GM21528 (cell line): ENCODE measurements around the gene HS3ST5.
"Not testable (repeated sequence)": the region's sequence is repeated elsewhere in the genome, so short reads cannot be mapped to it uniquely, and the experiment has no call there.

Experiments used
- ATAC-seq: cut with Tn5 transposase; IDR thresholded peaks from one replicate; pipeline ENCODE4 v1.9.1; 2021; ENCODE audit warnings: mild to moderate bottlenecking, moderate library complexity; ENCODE audit not compliant: unreplicated experiment, low FRiP score

Gene HS3ST5

GRCh38 chr6:114108119-114109002, 234.5 kb downstream of the HS3ST5 start:
- peak; percentile 70 for ATAC-seq

DNA sequence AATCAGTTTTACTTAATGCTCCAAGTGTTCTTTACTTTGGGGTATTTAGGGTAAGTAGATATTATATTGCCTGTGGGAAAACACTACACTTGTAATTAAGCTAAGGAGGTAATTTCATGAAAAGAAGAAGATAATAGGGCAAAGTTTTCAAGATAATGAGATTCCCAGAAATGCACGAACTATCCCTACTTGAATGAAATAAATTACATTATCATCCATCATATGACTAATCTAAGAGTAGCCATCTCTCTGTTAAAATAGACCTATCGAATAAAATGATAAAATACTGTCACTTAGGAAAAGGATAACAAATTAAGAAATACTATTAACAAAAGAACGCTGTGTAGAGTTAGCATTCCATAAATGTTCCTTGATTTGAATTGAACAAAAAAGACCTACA, 236.8 kb downstream of the HS3ST5 start:
- ATAC-seq = no peak

DNA sequence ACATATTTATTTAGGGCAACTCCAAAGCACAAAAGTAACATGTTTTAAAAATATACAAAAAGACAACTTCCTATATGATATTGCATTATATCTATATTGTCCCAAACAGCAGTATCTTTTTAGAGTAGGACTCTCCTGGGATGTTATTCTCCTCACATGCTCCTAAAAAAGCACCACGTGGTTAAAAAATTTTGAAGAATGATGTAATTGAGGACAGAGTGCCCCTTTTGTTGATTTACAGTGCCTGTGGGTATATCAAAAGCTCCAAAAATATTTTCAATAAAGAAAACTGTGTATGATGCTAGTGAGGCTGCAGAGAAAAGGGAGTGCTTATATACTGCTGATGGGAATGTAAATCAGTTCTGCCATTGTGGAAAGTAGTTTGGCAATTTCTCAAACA, 241.6 kb downstream of the HS3ST5 start:
- no peak for ATAC-seq

GRCh38 chr6:114100215-114100994, 242.4 kb downstream of the HS3ST5 start:
- no peak for ATAC-seq

- ATAC-seq = no peak
Observed at GRCh38 chr6:114096561-114097172, 246.2 kb downstream of the HS3ST5 start.

- no peak for ATAC-seq
Observed at GRCh38 chr6:114092943-114093342, 249.9 kb downstream of the HS3ST5 start.

DNA sequence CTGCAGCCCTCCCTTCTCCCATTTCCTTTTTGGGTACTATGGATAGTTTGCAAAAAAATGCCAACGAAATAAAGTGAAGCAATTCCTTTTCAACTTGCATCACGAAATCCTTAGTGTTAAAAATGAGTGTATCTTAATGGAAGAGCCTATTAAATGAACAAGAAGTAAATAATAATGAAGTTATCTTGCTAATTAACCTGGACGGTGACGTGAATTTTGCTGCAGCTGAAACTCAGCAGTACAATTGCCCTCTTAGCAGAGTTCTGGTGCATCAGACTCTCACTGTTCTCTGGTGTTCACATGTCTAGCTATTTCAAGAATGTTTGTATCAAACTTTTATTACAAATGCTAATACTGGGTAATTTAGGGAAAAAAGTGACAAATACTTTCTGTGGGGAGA, 252.2 kb downstream of the HS3ST5 start:
- ATAC-seq = no peak

DNA sequence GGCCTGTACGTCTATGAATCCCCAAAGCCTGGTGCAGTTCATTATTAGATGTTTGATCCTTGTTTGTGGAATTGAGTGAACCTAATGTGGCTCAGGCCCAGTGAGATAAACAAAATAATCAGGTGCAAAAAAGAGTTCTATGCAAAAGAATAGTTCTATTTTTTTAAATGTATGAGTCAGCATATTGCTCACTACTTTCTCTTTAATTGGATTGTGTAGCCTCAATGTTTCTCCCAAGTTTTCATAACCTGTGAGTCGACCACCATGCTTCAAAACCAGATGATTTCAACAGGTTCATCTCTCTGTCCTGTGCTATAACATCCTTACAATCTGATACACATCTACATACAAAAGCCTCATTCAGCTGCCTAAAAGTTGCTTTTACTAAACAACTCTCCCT, 255.3 kb downstream of the HS3ST5 start:
- no peak for ATAC-seq

GRCh38 chr6:114085211-114085610, 257.6 kb downstream of the HS3ST5 start:
- ATAC-seq = no peak

GRCh38 chr6:114084327-114084890, 258.4 kb downstream of the HS3ST5 start:
- no peak for ATAC-seq

- ATAC-seq = no peak
Observed at GRCh38 chr6:114083251-114083650, 259.6 kb downstream of the HS3ST5 start.

DNA sequence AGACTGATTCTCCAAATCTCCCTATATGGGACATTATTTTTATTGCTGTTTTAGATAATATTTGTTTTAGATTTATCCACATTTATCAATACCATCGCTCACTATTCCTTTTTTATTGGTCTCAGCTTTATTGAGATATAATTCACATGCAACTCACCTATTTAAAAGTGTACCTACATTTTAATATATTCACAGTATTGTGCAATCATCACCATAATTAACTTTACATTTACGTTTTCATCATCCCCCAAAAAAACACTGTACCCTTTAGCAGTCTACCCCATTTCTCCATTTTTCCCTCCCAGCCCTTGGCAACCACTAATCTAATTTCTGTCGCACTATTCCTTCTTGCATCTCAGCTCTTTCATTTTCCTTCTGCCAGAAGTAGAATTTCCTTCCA, 261.1 kb downstream of the HS3ST5 start:
- no peak for ATAC-seq

DNA sequence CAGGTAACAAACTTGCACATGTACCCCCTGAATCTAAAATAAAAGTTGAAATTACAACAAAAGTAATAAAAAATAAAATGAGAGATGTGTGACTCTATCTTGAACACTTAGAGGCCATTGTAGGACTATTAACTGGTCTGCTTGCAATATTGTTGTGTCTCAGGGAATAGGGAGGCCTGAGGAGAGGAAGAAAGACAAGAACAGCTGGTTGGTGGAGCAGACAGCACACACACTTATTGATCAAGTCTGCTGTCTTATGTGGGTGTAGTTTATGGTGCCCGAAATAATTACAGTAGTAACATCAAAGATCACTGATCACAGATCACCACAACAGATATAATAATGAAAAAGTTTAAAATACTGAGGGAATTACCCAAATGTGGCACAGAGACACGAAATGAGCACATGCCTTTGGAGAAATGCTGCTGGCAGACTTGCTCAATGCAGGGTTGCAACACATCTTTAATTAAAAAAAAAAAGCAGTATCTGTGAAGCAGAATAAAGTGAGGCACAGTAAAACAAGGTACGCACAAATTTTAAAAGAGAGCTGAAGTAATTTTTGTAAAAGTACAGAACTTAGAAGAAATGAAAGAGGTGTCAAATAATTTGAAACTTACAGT, 261.8 kb downstream of the HS3ST5 start:
- no peak for ATAC-seq

GRCh38 chr6:114080410-114080809, 262.4 kb downstream of the HS3ST5 start:
- not testable (repeated sequence) for ATAC-seq

DNA sequence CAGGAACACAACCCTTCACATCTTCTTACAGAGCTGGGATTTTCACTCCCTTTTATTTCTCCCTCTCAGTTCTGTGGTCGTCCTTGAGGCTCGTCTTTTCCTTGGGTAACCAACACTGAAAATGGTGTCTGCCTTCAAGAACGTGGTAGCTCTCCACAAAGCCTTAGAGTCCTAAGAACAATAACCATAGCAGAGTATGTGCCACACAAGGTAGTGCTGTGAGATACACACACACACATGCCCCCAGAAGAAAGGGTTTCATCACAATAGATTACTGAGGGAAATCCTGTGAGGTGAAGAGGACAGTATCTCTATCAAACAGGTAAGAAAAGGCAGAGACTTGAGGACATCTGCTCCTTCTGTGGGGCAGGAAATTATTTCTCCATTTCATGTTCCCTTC, 267.0 kb downstream of the HS3ST5 start:
- no peak for ATAC-seq

DNA sequence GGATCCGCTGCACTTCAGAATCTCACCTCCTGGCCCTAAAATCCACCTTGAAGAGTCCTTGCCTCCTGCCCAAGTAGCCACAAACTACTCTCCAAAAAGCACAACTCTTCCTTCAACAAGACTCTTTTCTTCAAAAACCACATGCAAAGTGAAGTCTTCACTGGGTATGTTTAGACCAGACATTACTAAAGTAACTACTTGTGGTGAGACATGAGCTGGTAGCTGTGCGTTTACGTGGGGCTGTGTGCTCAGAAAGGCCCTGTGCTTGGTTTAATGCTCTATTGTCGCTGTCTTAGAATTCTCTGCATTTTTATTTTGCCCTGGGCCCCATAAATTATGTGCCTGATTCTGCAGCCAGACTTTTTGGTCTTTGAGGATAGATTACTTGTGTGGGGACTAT, 267.5 kb downstream of the HS3ST5 start:
- ATAC-seq = no peak

- ATAC-seq = no peak
Observed at GRCh38 chr6:114068771-114069170, 274.1 kb downstream of the HS3ST5 start.

DNA sequence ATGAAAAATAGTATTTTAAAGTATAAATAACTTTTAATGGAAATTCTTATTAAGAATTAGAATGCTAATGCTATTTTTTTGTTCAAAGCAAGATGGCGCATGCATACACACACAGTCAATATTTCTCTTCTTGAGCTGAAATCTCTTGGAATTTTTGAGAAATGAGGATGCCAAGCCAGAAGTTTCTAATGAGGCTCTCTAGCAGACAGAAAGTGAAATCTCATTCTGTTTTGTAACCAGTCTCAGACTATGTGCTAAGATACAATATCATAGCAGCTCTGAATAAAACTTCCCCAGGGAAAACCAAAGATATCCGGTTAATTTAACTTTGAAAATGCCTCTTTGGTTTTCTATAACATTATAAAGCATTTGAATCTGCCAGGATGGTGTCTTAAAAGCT, 274.7 kb downstream of the HS3ST5 start:
- ATAC-seq = no peak

DNA sequence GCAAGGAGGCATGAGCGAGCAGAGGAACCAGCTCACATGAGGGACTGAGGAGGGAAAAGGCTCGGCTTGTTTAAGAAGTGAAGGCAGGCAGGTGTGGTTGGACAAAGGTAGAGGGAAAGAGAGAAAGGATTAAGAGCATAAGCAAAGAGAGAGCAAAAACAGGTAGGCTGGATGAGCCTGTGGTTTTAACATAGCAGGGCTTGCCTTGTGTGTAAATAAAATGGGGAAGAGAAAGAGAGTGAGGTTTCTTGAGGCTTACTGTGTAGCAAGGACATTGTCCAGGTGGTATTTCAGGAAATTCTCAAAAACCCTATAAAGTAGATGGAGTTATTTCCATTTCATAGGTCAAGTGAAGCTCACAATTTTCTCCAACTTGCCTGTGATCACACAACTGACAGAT, 278.0 kb downstream of the HS3ST5 start:
- no peak for ATAC-seq

DNA sequence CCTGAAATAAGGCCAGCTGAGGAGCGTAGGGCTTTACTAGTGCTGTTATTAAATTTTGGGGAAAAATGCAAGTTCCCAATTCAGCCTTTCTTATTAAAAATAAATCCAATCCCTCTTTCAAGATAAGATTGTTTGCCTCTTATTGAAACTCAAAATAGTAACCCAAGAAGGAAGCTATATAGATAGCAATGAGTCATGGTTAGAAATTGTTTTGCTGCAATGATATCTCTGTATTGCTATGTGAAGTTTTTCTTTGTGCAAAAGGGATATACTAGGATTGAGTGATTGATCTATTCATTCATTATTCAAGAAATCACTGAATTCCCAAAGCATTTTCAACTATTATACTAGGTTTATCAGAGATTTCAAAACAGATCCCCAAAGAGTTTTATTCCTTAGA, 278.9 kb downstream of the HS3ST5 start:
- ATAC-seq = no peak

- ATAC-seq = no peak
Observed at GRCh38 chr6:114062199-114062598, 280.6 kb downstream of the HS3ST5 start.
